OCI-LY7 (cell line): ENCODE data around the gene AAMDC. TPM values are rescaled to one million over a fixed set of nuclear protein-coding genes. Genes with fewer than 3 reads are reported as not detected.

Source experiments
- BruUV-seq: library from RNA; stranded (reverse); fragments of 400-500 nt; replicated peaks from 2 replicates; lab custom pipeline; 2021; lab: Mats Ljungman, UMichigan
- CTCF ChIA-PET: fragments of 300-600 bp; sonication (Branson Sonifier 250); formaldehyde crosslinking; loops from one replicate; lab custom pipeline; 2022; ENCODE audit warnings: antibody characterized with exemption; ENCODE audit not compliant: unreplicated experiment; lab: Charles Lee
- POLR2A ChIA-PET: fragments of 300-600 bp; sonication (Branson Sonifier 250); formaldehyde crosslinking; loops from one replicate; lab custom pipeline; 2022; ENCODE audit warnings: antibody characterized with exemption; lab: Charles Lee
- DNase-seq: peaks from one replicate; pipeline ENCODE4 v3.0.0-alpha.2; 2015; ENCODE audit warnings: low spot score
- H2AFZ ChIP-seq: fragments of 200-600 bp; sonication (generic), shearing (Covaris generic); 2 replicates; pipeline ENCODE4 v1.6.1; 2014; ENCODE audit warnings: mild to moderate bottlenecking, antibody characterized with exemption, low read length, moderate library complexity
- H3K27ac ChIP-seq: fragments of 200-600 bp; sonication (generic); 2 replicates; pipeline ENCODE4 v1.5.1; 2014; ENCODE audit warnings: mixed run types, low read depth, mild to moderate bottlenecking, moderate library complexity, low read length, inconsistent platforms; ENCODE audit not compliant: poor library complexity, severe bottlenecking
- H3K36me3 ChIP-seq: fragments of 200-600 bp; sonication (generic); 2 replicates; pipeline ENCODE4 v1.6.1; 2014; ENCODE audit warnings: mild to moderate bottlenecking, antibody characterized with exemption, low read length, moderate library complexity, mixed read lengths; ENCODE audit not compliant: insufficient read depth
- H3K4me1 ChIP-seq: fragments of 200-600 bp; sonication (generic); 2 replicates; pipeline ENCODE4 v1.5.1; 2014; ENCODE audit warnings: mild to moderate bottlenecking, low read length; ENCODE audit not compliant: insufficient read depth, poor library complexity, severe bottlenecking
- H3K4me2 ChIP-seq: fragments of 200-600 bp; sonication (generic); 2 replicates; pipeline ENCODE4 v1.6.1; 2014; ENCODE audit warnings: mild to moderate bottlenecking, low read length
- H3K4me3 ChIP-seq: fragments of 200-600 bp; sonication (generic); 2 replicates; pipeline ENCODE4 v1.5.1; 2014; ENCODE audit warnings: mild to moderate bottlenecking, low read depth, low read length; ENCODE audit not compliant: poor library complexity, severe bottlenecking
- H3K79me2 ChIP-seq: fragments of 200-600 bp; sonication (generic); 2 replicates; pipeline ENCODE4 v1.6.1; 2016; ENCODE audit warnings: low read depth, mild to moderate bottlenecking, low read length, moderate library complexity, mixed read lengths; ENCODE audit not compliant: insufficient read depth
- H3K9me2 ChIP-seq: fragments of 200-600 bp; sonication (generic); 2 replicates; pipeline ENCODE4 v1.6.1; 2016; ENCODE audit warnings: mild to moderate bottlenecking, low read length, mixed read lengths; ENCODE audit not compliant: insufficient read depth
- H3K9me3 ChIP-seq: fragments of 200-600 bp; sonication (generic); 2 replicates; pipeline ENCODE4 v1.6.1; 2014; ENCODE audit warnings: mild to moderate bottlenecking, mixed run types, low read length, mixed read lengths
- H4K20me1 ChIP-seq: fragments of 200-600 bp; sonication (generic); 2 replicates; pipeline ENCODE4 v1.6.1; 2014; ENCODE audit warnings: mild to moderate bottlenecking, antibody characterized with exemption, low read length, moderate library complexity, mixed read lengths; ENCODE audit not compliant: insufficient read depth
- EZH2phosphoT487 ChIP-seq: fragments of 200-600 bp; sonication (generic); IDR thresholded peaks from 2 replicates; pipeline ENCODE4 v1.6.1; 2018; ENCODE audit warnings: low read depth, borderline replicate concordance, mild to moderate bottlenecking, mixed run types, antibody characterized with exemption, low read length, moderate library complexity, mixed read lengths
- intact Hi-C: fragments of 100-400 bp; cut with micrococcal nuclease; formaldehyde crosslinking; loops from one replicate; pipeline ENCODE4 v1.10.0; 2022; ENCODE audit not compliant: unreplicated experiment
- total RNA-seq, 2 experiments: library from RNA; depleted of rRNA in 1 of 2; stranded (reverse); fragments of >200 nt in 1 of 2; shearing (Covaris generic) in 1 of 2; gene quantifications; 2 replicates each; pipeline ENCODE4 v1.2.3, GENCODE V29; 2014 to 2022
- TF ChIP-seq, protein P1 (sequence below): fragments of 200-600 bp; sonication (generic); conservative IDR thresholded peaks from 2 replicates; pipeline ENCODE4 v1.5.1; 2014; ENCODE audit warnings: mild to moderate bottlenecking, antibody characterized with exemption, low read length, moderate library complexity, mixed read lengths

Gene AAMDC
- total RNA-seq, 2 experiments from 2014 or later: 11.0 to 17.1 TPM

- H3K9me2 ChIP-seq: no peaks in the 10 kb centered on the region
- peaks cover 4% of the 10 kb centered on the region for H3K4me1 ChIP-seq
- no peak overlapping the region for H3K27ac ChIP-seq
- intact Hi-C loops: no loop called here
- H3K4me3 ChIP-seq: no peak overlapping the region
- ChIA-PET CTCF (no interaction called here), POLR2A (interaction anchor here (0.8 to 0.9 kb wide), 3 partner anchors 9 to 146 kb away, joined by 3 to 4 read pairs (median 4); no protein-coding TSS in a partner anchor)
- no peaks in the 10 kb centered on the region for H3K9me3 ChIP-seq
- H3K4me2 ChIP-seq: no peak overlapping the region
- TF ChIP-seq EZH2phosphoT487: no peak
- H4K20me1 ChIP-seq: peaks cover 4% of the 10 kb centered on the region; the same call in 1 of the 2 replicates
- BruUV-seq: no TSS peak
- H2AFZ ChIP-seq: no peak overlapping the region
- no peak for DNase-seq
- H3K79me2 ChIP-seq: peaks cover 16% of the 10 kb centered on the region
- no peaks in the 10 kb centered on the region for H3K36me3 ChIP-seq
These were observed 2.8 kb downstream of the AAMDC start for GRCh38 chr11:77823775-77824174.

DNA sequence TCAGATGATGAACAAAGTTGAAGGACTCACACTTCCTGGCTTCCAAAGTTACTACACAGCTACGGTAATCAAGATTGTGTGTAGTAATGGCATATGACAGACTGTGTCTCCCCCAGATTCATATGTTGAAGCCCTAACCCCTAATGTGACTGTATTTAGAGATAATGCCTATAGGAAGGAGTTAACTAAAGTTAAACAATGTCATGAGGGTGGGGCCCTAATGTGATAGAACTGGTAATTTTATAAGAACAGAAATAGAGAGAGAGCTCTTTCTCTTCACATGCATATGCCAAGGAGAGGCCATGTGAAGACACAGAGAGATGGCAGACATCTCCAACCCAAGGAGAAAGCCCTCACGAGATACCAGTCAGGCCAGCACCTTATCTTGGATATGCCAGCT lies 8.0 kb downstream of the AAMDC start:
- H2AFZ ChIP-seq: no peak overlapping the region
- CTCF ChIA-PET: no interaction called here
- no peaks in the 10 kb centered on the region for H3K4me1 ChIP-seq
- BruUV-seq: no TSS peak
- H3K79me2 ChIP-seq: no peaks in the 10 kb centered on the region
- H3K36me3 ChIP-seq: no peaks in the 10 kb centered on the region; the same call in 1 of the 2 replicates
- H4K20me1 ChIP-seq: no peaks in the 10 kb centered on the region
- no peak overlapping the region for H3K27ac ChIP-seq
- no peak for DNase-seq
- H3K4me3 ChIP-seq: no peak overlapping the region
- intact Hi-C loops: no loop called here
- no peaks in the 10 kb centered on the region for H3K9me2 ChIP-seq
- peaks cover 8% of the 10 kb centered on the region; the same call in 1 of the 2 replicates for H3K9me3 ChIP-seq
- H3K4me2 ChIP-seq: no peak overlapping the region
- POLR2A ChIA-PET: no interaction called here
- no peak for TF ChIP-seq EZH2phosphoT487
- TF ChIP-seq, protein P1, sequence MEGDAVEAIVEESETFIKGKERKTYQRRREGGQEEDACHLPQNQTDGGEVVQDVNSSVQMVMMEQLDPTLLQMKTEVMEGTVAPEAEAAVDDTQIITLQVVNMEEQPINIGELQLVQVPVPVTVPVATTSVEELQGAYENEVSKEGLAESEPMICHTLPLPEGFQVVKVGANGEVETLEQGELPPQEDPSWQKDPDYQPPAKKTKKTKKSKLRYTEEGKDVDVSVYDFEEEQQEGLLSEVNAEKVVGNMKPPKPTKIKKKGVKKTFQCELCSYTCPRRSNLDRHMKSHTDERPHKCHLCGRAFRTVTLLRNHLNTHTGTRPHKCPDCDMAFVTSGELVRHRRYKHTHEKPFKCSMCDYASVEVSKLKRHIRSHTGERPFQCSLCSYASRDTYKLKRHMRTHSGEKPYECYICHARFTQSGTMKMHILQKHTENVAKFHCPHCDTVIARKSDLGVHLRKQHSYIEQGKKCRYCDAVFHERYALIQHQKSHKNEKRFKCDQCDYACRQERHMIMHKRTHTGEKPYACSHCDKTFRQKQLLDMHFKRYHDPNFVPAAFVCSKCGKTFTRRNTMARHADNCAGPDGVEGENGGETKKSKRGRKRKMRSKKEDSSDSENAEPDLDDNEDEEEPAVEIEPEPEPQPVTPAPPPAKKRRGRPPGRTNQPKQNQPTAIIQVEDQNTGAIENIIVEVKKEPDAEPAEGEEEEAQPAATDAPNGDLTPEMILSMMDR: no peak

DNA sequence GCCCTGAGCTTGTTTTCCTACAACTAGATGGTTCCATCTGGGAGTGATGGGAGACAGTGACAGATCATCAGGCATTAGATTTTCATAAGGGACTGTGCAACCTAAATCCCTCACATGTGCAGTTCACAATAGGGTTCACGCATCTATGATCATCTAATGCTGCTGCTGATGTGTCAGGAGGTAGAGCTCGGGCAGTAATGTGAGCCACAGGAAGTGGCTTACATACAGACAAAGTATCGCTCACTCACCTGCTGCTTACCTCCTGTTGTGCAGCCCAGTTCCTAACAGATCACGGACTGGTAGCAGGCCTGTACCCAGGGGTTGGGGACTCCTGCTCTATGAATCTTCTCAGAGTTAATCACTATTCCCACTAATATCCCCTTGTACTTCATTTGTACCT lies 12.4 kb downstream of the AAMDC start:
- CTCF ChIA-PET: no interaction called here

More for the DNA sequence above, 12.4 kb downstream of the AAMDC start:
- BruUV-seq: no TSS peak
- Histone ChIP-seq H3K36me3 (no peaks in the 10 kb centered on the region; the same call in 1 of the 2 replicates), H3K4me2 (no peak overlapping the region), H2AFZ (no peak overlapping the region), H3K9me2 (no peaks in the 10 kb centered on the region), H3K4me1 (no peaks in the 10 kb centered on the region), H3K4me3 (no peak overlapping the region), H3K9me3 (peaks cover 8% of the 10 kb centered on the region; the same call in 1 of the 2 replicates), H3K27ac (no peak overlapping the region), H3K79me2 (no peaks in the 10 kb centered on the region), H4K20me1 (no peaks in the 10 kb centered on the region)
- intact Hi-C loops: no loop called here
- no peak for DNase-seq
- TF ChIP-seq, protein P1: no peak
- TF ChIP-seq EZH2phosphoT487: no peak
- POLR2A ChIA-PET: interaction anchor here (0.9 kb wide), 1 partner anchor 9 kb away, joined by 3 read pairs; no protein-coding TSS in a partner anchor
